Measurements from ENCODE around the gene AKR1C1. TPM values are rescaled to one million over a fixed set of nuclear protein-coding genes. Genes with fewer than 3 reads are reported as not detected.
"Not testable (repeated sequence)": the region's sequence is repeated elsewhere in the genome, so short reads cannot be mapped to it uniquely, and the experiment has no call there.

AKR1C1 gene
- total and polyA plus RNA-seq, 4 donors = 20.2 to 60.3 (median 54.6) TPM

DNA sequence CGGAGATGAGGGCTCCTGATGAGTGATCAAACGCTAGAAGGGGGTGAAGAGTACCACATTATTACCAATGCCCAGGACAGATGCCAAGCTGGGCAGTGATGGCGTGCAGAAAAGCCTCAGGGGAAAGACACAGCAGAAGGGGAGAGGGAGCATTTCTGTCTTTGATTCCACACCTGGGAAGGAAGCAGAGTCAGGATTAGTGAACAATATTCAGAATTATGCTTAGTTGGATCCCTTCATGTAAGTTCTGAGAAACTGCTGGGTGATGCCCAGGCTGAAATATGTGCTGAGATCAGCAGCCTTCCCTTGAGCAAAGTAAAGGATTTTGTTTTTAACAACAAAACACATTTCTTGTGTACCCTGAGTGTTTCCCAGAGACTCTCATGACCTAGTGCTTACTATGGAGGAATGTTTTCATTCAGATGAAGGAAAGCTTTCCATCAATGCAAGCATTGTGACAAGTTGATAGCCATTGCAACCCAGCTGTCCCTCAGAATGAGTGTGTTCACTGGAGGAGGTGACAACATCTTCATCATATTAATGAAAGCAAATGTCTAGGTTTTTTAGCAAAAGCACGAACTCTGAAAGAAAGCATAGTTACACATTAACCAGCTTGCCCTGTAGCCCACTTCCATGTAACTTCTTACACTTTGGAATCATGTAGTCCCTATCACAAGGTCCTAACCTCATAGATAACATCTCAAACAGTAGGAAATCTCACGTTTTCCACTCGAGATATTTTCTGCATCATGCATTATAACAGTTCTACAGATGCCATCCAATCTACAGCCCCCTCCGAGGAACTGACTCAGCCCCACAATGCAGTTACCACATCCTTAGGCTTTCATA, 23.8 kb upstream of the AKR1C1 start:
- Histone ChIP-seq H3K4me1 (ENCODE audit: control insufficient read depth, insufficient read depth, low read length) (no peaks in the 10 kb centered on the region), H3K27ac (ENCODE audit: low read depth, low read length) (no peak overlapping the region), H3K9me3 (ENCODE audit: control insufficient read depth, insufficient read depth, low read length) (no peaks in the 10 kb centered on the region), H3K4me3 (ENCODE audit: low read depth, low read length) (no peak overlapping the region), H3K36me3 (ENCODE audit: control insufficient read depth, insufficient read depth, low read length) (peaks cover 2% of the 10 kb centered on the region), H3K27me3 (ENCODE audit: control insufficient read depth, insufficient read depth, low read length) (no peaks in the 10 kb centered on the region)
- 87% methylated on average over 6 of the region's 7 CpGs for WGBS (ENCODE audit: insufficient coverage)
- no peak for DNase-seq (ENCODE audit: low read depth in 4 of 6, low spot score in 6 of 6)

DNA sequence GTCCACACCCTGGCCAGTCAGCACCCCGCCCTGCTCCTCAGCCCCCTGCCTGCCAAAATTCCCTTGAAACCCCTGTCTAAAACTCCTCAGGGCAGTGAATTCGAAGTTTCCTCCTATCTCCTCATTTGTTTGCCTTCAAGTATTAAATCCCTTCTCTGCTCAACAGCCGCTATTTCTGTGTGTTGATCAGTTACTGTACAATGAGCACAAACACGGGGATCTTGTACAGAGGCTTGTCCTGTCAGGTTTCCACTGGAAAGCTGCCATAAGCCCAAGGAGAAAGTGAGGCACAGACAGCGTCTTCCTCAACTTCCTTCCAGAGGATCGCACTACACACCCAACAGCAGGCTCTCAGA, 23.2 kb upstream of the AKR1C1 start:
- not testable (repeated sequence) for H3K36me3 ChIP-seq (ENCODE audit: control insufficient read depth, insufficient read depth, low read length); H3K27me3 ChIP-seq (ENCODE audit: control insufficient read depth, insufficient read depth, low read length); H3K4me1 ChIP-seq (ENCODE audit: control insufficient read depth, insufficient read depth, low read length); DNase-seq (ENCODE audit: low read depth in 4 of 6, low spot score in 6 of 6); H3K4me3 ChIP-seq (ENCODE audit: low read depth, low read length); H3K9me3 ChIP-seq (ENCODE audit: control insufficient read depth, insufficient read depth, low read length); H3K27ac ChIP-seq (ENCODE audit: low read depth, low read length)
- 100% methylated on average over 1 of the region's 6 CpGs for WGBS (ENCODE audit: insufficient coverage)

GRCh38 chr10:4940909-4941308, 22.3 kb upstream of the AKR1C1 start:
- not testable (repeated sequence) for H3K4me3 ChIP-seq (ENCODE audit: low read depth, low read length); H3K27me3 ChIP-seq (ENCODE audit: control insufficient read depth, insufficient read depth, low read length); H3K4me1 ChIP-seq (ENCODE audit: control insufficient read depth, insufficient read depth, low read length); H3K36me3 ChIP-seq (ENCODE audit: control insufficient read depth, insufficient read depth, low read length); H3K27ac ChIP-seq (ENCODE audit: low read depth, low read length); H3K9me3 ChIP-seq (ENCODE audit: control insufficient read depth, insufficient read depth, low read length); DNase-seq (ENCODE audit: low read depth in 4 of 6, low spot score in 6 of 6)
- WGBS (ENCODE audit: insufficient coverage) = 83% methylated on average over 1 of the region's 2 CpGs

- WGBS (ENCODE audit: insufficient coverage) = 67% methylated on average over 3 of the region's 5 CpGs
- DNase-seq (ENCODE audit: low read depth in 4 of 6, low spot score in 6 of 6) = no peak
- peak overlapping the region; percentile 7 for H3K27ac ChIP-seq (ENCODE audit: low read depth, low read length)
- H3K9me3 ChIP-seq (ENCODE audit: control insufficient read depth, insufficient read depth, low read length) = no peaks in the 10 kb centered on the region
- no peaks in the 10 kb centered on the region for H3K27me3 ChIP-seq (ENCODE audit: control insufficient read depth, insufficient read depth, low read length)
- H3K4me1 ChIP-seq (ENCODE audit: control insufficient read depth, insufficient read depth, low read length) = no peaks in the 10 kb centered on the region
- H3K4me3 ChIP-seq (ENCODE audit: low read depth, low read length) = no peak overlapping the region
- peaks cover 2% of the 10 kb centered on the region for H3K36me3 ChIP-seq (ENCODE audit: control insufficient read depth, insufficient read depth, low read length)
These were observed 21.5 kb upstream of the AKR1C1 start for GRCh38 chr10:4941540-4942330.

DNA sequence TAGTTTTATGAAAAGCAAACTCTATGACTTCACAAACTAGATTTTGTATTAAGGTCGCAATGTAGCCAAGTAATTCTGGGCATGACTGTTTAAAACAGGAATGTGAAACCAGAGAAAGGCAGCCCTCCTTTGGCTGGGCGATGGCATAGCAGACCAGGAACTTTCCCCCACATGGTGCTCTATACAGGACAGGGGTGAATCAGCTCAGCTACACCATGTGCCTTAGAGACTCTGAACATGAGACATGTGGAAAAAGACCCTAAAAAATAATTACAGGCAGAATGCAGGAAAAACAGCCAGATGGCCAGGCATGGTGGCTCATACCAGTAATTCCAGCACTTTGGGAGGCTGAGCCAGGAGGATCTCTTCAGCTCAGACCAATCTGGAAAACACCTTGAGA, 20.3 kb upstream of the AKR1C1 start:
- not testable (repeated sequence) for H3K27me3 ChIP-seq (ENCODE audit: control insufficient read depth, insufficient read depth, low read length); DNase-seq (ENCODE audit: low read depth in 4 of 6, low spot score in 6 of 6); H3K36me3 ChIP-seq (ENCODE audit: control insufficient read depth, insufficient read depth, low read length); H3K9me3 ChIP-seq (ENCODE audit: control insufficient read depth, insufficient read depth, low read length); H3K4me3 ChIP-seq (ENCODE audit: low read depth, low read length); H3K4me1 ChIP-seq (ENCODE audit: control insufficient read depth, insufficient read depth, low read length); H3K27ac ChIP-seq (ENCODE audit: low read depth, low read length)
- no CpG with 5 or more reads among the region's 2 CpGs for WGBS (ENCODE audit: insufficient coverage)

DNA sequence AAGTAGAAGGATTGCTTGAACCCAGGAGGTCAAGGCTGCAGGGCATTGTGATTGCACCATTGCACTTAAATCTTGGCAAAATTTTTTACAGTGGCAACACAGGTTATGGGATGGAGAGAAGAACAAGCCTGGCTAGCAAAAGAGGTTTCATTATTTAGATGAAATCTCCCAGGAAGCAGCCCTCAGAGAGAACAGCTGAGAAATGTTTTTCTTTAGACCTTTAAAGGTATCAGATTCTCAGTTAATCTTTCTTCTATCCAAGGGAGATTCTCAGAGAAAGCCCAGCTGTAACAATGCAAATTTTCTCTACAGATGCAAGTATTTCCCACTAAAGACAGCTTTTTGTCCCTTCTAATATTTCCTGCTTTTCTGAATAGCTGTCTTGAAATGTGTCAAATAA, 19.8 kb upstream of the AKR1C1 start:
- DNase-seq (ENCODE audit: low read depth in 4 of 6, low spot score in 6 of 6); H3K4me1 ChIP-seq (ENCODE audit: control insufficient read depth, insufficient read depth, low read length); H3K27me3 ChIP-seq (ENCODE audit: control insufficient read depth, insufficient read depth, low read length); H3K9me3 ChIP-seq (ENCODE audit: control insufficient read depth, insufficient read depth, low read length); H3K27ac ChIP-seq (ENCODE audit: low read depth, low read length); H3K36me3 ChIP-seq (ENCODE audit: control insufficient read depth, insufficient read depth, low read length); H3K4me3 ChIP-seq (ENCODE audit: low read depth, low read length): not testable (repeated sequence)

DNA sequence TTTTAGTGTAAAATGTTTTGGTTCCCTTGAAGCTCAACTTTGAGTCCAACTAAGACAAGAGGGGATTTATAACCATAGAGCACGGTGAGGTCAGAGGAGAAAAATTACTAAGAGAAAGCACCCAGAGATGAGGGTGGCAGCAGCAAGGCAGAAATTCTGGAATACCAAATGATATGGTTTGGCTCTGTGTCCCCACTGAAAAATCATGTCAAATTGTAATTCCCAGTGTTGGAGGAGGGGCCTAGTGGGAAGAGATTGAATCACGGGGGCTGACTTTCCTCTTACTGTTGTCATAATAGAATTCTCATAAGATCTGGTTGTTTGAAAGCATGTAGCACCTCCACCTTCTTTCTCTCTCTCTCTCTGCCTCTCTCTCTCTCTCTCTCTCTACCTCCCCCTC, 19.4 kb upstream of the AKR1C1 start:
- H3K4me1 ChIP-seq (ENCODE audit: control insufficient read depth, insufficient read depth, low read length) = no peaks in the 10 kb centered on the region
- no peak overlapping the region for H3K27ac ChIP-seq (ENCODE audit: low read depth, low read length)

DNA sequence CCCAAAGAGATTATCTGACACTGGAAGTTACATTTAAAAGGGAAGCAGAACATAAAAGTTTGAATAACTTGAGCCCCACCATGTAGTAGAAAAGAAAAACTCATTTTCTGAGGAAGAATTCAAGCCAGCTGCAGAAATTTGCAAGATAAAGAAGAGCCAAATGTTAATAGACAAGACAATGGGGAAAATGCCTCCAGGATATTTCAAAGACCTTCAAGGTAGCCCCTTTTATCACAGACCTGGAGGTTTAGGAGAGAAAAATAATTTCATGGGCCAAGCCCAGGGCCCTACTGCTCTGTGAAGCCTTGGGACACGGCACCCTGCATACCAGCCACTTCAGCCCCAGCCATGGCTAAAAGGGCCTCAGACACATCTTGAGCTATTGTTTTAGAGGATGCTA, 18.4 kb upstream of the AKR1C1 start:
- no peaks in the 10 kb centered on the region for H3K36me3 ChIP-seq (ENCODE audit: control insufficient read depth, insufficient read depth, low read length)
- DNase-seq (ENCODE audit: low read depth in 4 of 6, low spot score in 6 of 6) = no peak
- H3K4me3 ChIP-seq (ENCODE audit: low read depth, low read length) = no peak overlapping the region
- H3K27ac ChIP-seq (ENCODE audit: low read depth, low read length) = no peak overlapping the region
- no CpG with 5 or more reads among the region's 1 CpG for WGBS (ENCODE audit: insufficient coverage)
- no peaks in the 10 kb centered on the region for H3K4me1 ChIP-seq (ENCODE audit: control insufficient read depth, insufficient read depth, low read length)
- H3K27me3 ChIP-seq (ENCODE audit: control insufficient read depth, insufficient read depth, low read length) = no peaks in the 10 kb centered on the region
- H3K9me3 ChIP-seq (ENCODE audit: control insufficient read depth, insufficient read depth, low read length) = no peaks in the 10 kb centered on the region

More for the DNA sequence above, 19.4 kb upstream of the AKR1C1 start:
- Histone ChIP-seq H3K4me3 (ENCODE audit: low read depth, low read length) (no peak overlapping the region), H3K9me3 (ENCODE audit: control insufficient read depth, insufficient read depth, low read length) (no peaks in the 10 kb centered on the region), H3K27me3 (ENCODE audit: control insufficient read depth, insufficient read depth, low read length) (no peaks in the 10 kb centered on the region), H3K36me3 (ENCODE audit: control insufficient read depth, insufficient read depth, low read length) (no peaks in the 10 kb centered on the region)
- 67% methylated on average over 1 of the region's 2 CpGs for WGBS (ENCODE audit: insufficient coverage)
- peak in 1 of 6 donors; percentile 1 for DNase-seq (ENCODE audit: low read depth in 4 of 6, low spot score in 6 of 6)

DNA sequence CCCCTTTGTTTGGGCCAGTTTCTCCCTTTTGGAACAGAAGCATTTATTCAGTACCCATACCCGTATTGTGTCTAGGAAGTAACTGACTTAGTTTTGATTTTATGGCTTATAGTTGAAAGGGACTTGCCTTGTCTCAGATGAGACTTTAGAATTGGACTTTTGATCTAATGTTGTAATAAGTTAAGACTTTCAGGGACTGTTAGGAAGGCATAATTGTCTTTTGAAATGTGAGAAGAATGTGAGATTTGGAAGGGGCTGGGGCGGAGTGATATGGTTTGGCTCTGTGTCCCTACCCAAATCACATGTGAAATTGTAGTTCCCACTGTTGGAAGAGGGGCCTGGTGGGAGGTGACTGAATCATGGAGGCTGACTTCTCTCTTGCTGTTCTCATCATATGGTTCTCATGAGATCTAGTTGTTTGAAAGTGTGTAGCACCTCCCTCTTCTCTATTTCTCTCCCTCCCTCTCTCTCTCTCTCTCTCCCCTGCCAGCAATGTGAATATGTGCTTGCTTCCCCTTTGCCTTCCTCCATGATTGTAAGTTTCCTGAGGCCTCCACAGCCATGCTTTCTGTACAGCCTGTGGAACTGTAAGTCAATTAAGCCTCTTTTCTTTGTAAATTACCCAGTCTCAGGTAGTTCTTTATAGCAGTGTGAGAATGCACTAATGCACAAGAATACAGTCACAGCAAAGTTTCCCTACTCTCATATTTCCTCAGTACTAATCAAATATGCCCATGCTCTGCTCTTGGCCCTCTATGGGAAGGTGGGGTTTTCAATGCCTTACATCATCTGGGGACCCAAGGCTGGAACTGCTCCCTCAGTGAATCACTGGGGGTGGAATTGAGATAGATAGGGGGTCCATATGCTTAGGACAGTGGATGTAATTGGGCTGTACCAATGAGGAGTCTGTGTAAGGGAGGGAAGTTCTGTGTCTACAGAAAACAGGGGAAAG, 17.2 kb upstream of the AKR1C1 start:
- no peaks in the 10 kb centered on the region for H3K27me3 ChIP-seq (ENCODE audit: control insufficient read depth, insufficient read depth, low read length)
- WGBS (ENCODE audit: insufficient coverage) = no CpG with 5 or more reads among the region's 2 CpGs
- no peak overlapping the region for H3K27ac ChIP-seq (ENCODE audit: low read depth, low read length)
- DNase-seq (ENCODE audit: low read depth in 4 of 6, low spot score in 6 of 6) = no peak
- H3K36me3 ChIP-seq (ENCODE audit: control insufficient read depth, insufficient read depth, low read length) = no peaks in the 10 kb centered on the region
- no peaks in the 10 kb centered on the region for H3K4me1 ChIP-seq (ENCODE audit: control insufficient read depth, insufficient read depth, low read length)
- no peak overlapping the region for H3K4me3 ChIP-seq (ENCODE audit: low read depth, low read length)
- H3K9me3 ChIP-seq (ENCODE audit: control insufficient read depth, insufficient read depth, low read length) = no peaks in the 10 kb centered on the region
